GM23338 (cell line): ENCODE results near the gene SPOCK2. TPM values are rescaled to one million over a fixed set of nuclear protein-coding genes. Genes with fewer than 3 reads are reported as not detected.

ENCODE experiments used
- ATAC-seq: fragments of 200-7000 bp; cut with Tn5 transposase; 3 replicates; pipeline ENCODE4 v1.9.1; 2020
- DNase-seq: peaks from one replicate; pipeline ENCODE4 v3.0.0-alpha.2; 2015; ENCODE audit warnings: low spot score
- H2AFZ ChIP-seq: fragments of 200-600 bp; sonication (generic); 2 replicates; pipeline ENCODE4 v1.8.0; 2016; ENCODE audit warnings: antibody characterized with exemption, mild to moderate bottlenecking, moderate library complexity
- H3F3A ChIP-seq: fragments of 200-600 bp; sonication (generic); replicated peaks from 2 replicates; pipeline ENCODE4 v1.8.0; 2017; ENCODE audit warnings: antibody characterized with exemption, mixed run types, low read depth
- H3K27ac ChIP-seq: fragments of 200-600 bp; sonication (generic); 2 replicates; pipeline ENCODE4 v1.6.1; 2016; ENCODE audit warnings: low read depth
- H3K27me3 ChIP-seq: fragments of 200-600 bp; sonication (generic); 2 replicates; pipeline ENCODE4 v1.8.0; 2016; ENCODE audit warnings: mild to moderate bottlenecking, mixed run types, moderate library complexity; ENCODE audit not compliant: insufficient read depth
- H3K36me3 ChIP-seq: fragments of 200-600 bp; sonication (generic); 2 replicates; pipeline ENCODE4 v1.8.0; 2016; ENCODE audit warnings: mild to moderate bottlenecking; ENCODE audit not compliant: insufficient read depth
- H3K4me1 ChIP-seq: fragments of 200-600 bp; sonication (generic); 2 replicates; pipeline ENCODE4 v1.8.0; 2016; ENCODE audit warnings: mild to moderate bottlenecking, moderate library complexity; ENCODE audit not compliant: insufficient read depth
- H3K4me2 ChIP-seq: fragments of 200-600 bp; sonication (generic); 2 replicates; pipeline ENCODE4 v1.7.1; 2017; ENCODE audit warnings: mixed run types
- H3K4me3 ChIP-seq: fragments of 200-600 bp; sonication (generic); 2 replicates; pipeline ENCODE4 v1.6.1; 2016; ENCODE audit warnings: mixed run types
- H3K79me2 ChIP-seq: fragments of 200-600 bp; sonication (generic); replicated peaks from 2 replicates; pipeline ENCODE4 v1.8.0; 2017; ENCODE audit warnings: mild to moderate bottlenecking; ENCODE audit not compliant: insufficient read depth
- H3K9me2 ChIP-seq: fragments of 200-600 bp; sonication (generic); 2 replicates; pipeline ENCODE4 v1.8.0; 2017; ENCODE audit not compliant: insufficient read depth
- H4K20me1 ChIP-seq: fragments of 200-600 bp; sonication (generic); replicated peaks from 2 replicates; pipeline ENCODE4 v1.8.0; 2017; ENCODE audit warnings: mild to moderate bottlenecking; ENCODE audit not compliant: insufficient read depth
- H3K27ac Mint-ChIP-seq: 2 replicates; pipeline ENCODE4 v1.8.0; 2020; ENCODE audit warnings: inconsistent platforms, mild to moderate bottlenecking, moderate library complexity, mixed read lengths
- H3K27me3 Mint-ChIP-seq: 3 replicates; pipeline ENCODE4 v1.8.0; 2022; ENCODE audit warnings: low read depth, mild to moderate bottlenecking, moderate library complexity, mixed read lengths, inconsistent platforms; ENCODE audit not compliant: insufficient read depth, poor library complexity
- H3K36me3 Mint-ChIP-seq: 3 replicates; pipeline ENCODE4 v1.8.0; 2021; ENCODE audit warnings: low read depth, mild to moderate bottlenecking, inconsistent platforms, moderate library complexity, mixed read lengths
- H3K4me1 Mint-ChIP-seq: 3 replicates; pipeline ENCODE4 v1.8.0; 2020; ENCODE audit warnings: mild to moderate bottlenecking, inconsistent platforms, mixed read lengths
- H3K4me3 Mint-ChIP-seq: 3 replicates; pipeline ENCODE4 v1.8.0; 2021; ENCODE audit warnings: moderate library complexity, mild to moderate bottlenecking, inconsistent platforms, mixed read lengths
- H3K9me3 Mint-ChIP-seq: 3 replicates; pipeline ENCODE4 v1.8.0; 2020; ENCODE audit warnings: moderate library complexity, mild to moderate bottlenecking, inconsistent platforms, mixed read lengths
- CTCF ChIP-seq, 2 experiments: fragments of 200-600 bp in 1 of 2; sonication (generic) in 1 of 2; conservative IDR thresholded peaks; 2 replicates each; pipeline versions ENCODE4 v1.5.1 to v1.6.1; 2016 to 2017; ENCODE audit warnings: antibody characterized with exemption in 2 of 2, low read depth in 2 of 2, mild to moderate bottlenecking in 2 of 2, moderate library complexity in 1 of 2
- ETS1 ChIP-seq: IDR thresholded peaks from 2 replicates; pipeline ENCODE4 v1.6.1; 2016; ENCODE audit warnings: antibody characterized with exemption
- EZH2 ChIP-seq: fragments of 200-600 bp; sonication (generic); IDR thresholded peaks from one replicate; pipeline ENCODE4 v1.8.0; 2017; ENCODE audit warnings: antibody characterized with exemption, mild to moderate bottlenecking, low read depth; ENCODE audit not compliant: unreplicated experiment
- NANOG ChIP-seq: IDR thresholded peaks from 2 replicates; pipeline ENCODE4 v1.6.1; 2016; ENCODE audit warnings: antibody characterized with exemption, borderline replicate concordance
- POLR2AphosphoS5 ChIP-seq: IDR thresholded peaks from 2 replicates; pipeline ENCODE4 v1.6.1; 2016; ENCODE audit warnings: antibody characterized with exemption, low read depth
- REST ChIP-seq: IDR thresholded peaks from one replicate; pipeline ENCODE4 v1.6.1; 2018; ENCODE audit warnings: antibody characterized with exemption; ENCODE audit not compliant: unreplicated experiment
- STAT1 ChIP-seq: IDR thresholded peaks from one replicate; pipeline ENCODE4 v1.6.1; 2016; ENCODE audit warnings: antibody characterized with exemption; ENCODE audit not compliant: unreplicated experiment
- ZNF114 ChIP-seq: fragments of 250-450 bp; sonication (Bioruptor Pico); IDR thresholded peaks from 2 replicates; pipeline ENCODE4 v1.5.0; 2020; ENCODE audit warnings: mild to moderate bottlenecking, moderate library complexity
- ZNF331 ChIP-seq: fragments of 250-450 bp; sonication (Bioruptor Pico); IDR thresholded peaks from 2 replicates; pipeline ENCODE4 v1.5.0; 2020; ENCODE audit warnings: low read depth, mild to moderate bottlenecking, moderate library complexity
- ZNF462 ChIP-seq: fragments of 250-450 bp; sonication (Bioruptor Pico); IDR thresholded peaks from 2 replicates; pipeline ENCODE4 v1.5.0; 2020; ENCODE audit warnings: mild to moderate bottlenecking, moderate library complexity
- polyA plus RNA-seq: library from polyadenylated mRNA; unstranded; fragments of >200 nt; fragmentation: Nextera tagmentation; extraction: Ambion mirVana; gene quantifications from 2 replicates; pipeline ENCODE4 v1.2.1, GENCODE V29; 2016
- total RNA-seq: library from RNA; depleted of rRNA; stranded (reverse); fragments of >200 nt; shearing (Covaris generic); gene quantifications from 2 replicates; pipeline ENCODE4 v1.2.3, GENCODE V29; 2014

The SPOCK2 gene
- total and polyA plus RNA-seq, 2 experiments from 2014 or later: 1.3 to 3.6 TPM

- peaks cover 8% of the 10 kb centered on the region for H3K27me3 Mint-ChIP-seq
- peaks cover 11% of the 10 kb centered on the region for H3K4me1 Mint-ChIP-seq
- Histone ChIP-seq H3K27ac (no peak overlapping the region), H3K27me3 (no peaks in the 10 kb centered on the region), H2AFZ (no peak overlapping the region), H3K4me1 (no peaks in the 10 kb centered on the region), H4K20me1 (no peaks in the 10 kb centered on the region), H3F3A (no peaks in the 10 kb centered on the region), H3K4me2 (no peak overlapping the region), H3K36me3 (no peaks in the 10 kb centered on the region), H3K79me2 (no peaks in the 10 kb centered on the region), H3K4me3 (no peak overlapping the region), H3K9me2 (no peaks in the 10 kb centered on the region)
- ATAC-seq (no peak), DNase-seq (no peak)
- no peaks in the 10 kb centered on the region for H3K9me3 Mint-ChIP-seq
- no peak overlapping the region for H3K4me3 Mint-ChIP-seq
- TF ChIP-seq ZNF331 (CRISPR knock-in tag) (no peak), ZNF114 (CRISPR knock-in tag) (no peak), STAT1 (no peak), EZH2 (no peak), REST (no peak), ZNF462 (CRISPR knock-in tag) (no peak), ETS1 (no peak), CTCF (conservative IDR thresholded peaks at IDR 0.05; ENCODE audit: low read depth in 2 of 2) (no peak), NANOG (no peak), POLR2AphosphoS5 (no peak)
- H3K27ac Mint-ChIP-seq: no peak overlapping the region
- no peaks in the 10 kb centered on the region for H3K36me3 Mint-ChIP-seq
Observed at GRCh38 chr10:72034761-72035160, 53.6 kb downstream of the SPOCK2 start.
